Liver (tissue), 9 donors: Measurements from ENCODE around the gene DEDD. TPM values are rescaled to one million over a fixed set of nuclear protein-coding genes. Genes with fewer than 3 reads are reported as not detected.
A peak's percentile ranks its signal among the peaks of the same experiment; 100 is the strongest.

Experiments used
- DNase-seq: peaks from one replicate; pipeline ENCODE4 v3.0.0-alpha.2; 2017; ENCODE audit warnings: low spot score
- H3K27ac ChIP-seq, 2 donors: one replicate each; pipeline ENCODE4 v1.7.0; 2013; ENCODE audit warnings: inconsistent platforms in 2 of 2, low read length in 2 of 2, control low read depth in 1 of 2, low read depth in 1 of 2, mild to moderate bottlenecking in 1 of 2
- H3K27me3 ChIP-seq, 4 donors: one replicate each; pipeline versions ENCODE4 v1.6.1 to v1.7.0; 2013; ENCODE audit warnings: low read length in 3 of 4, inconsistent platforms in 1 of 4, mild to moderate bottlenecking in 1 of 4, moderate library complexity in 1 of 4; ENCODE audit not compliant: control insufficient read depth in 4 of 4, insufficient read depth in 4 of 4
- H3K36me3 ChIP-seq, 4 donors: one replicate each; pipeline versions ENCODE4 v1.6.1 to v1.7.0; 2013; ENCODE audit warnings: low read length in 3 of 4, mild to moderate bottlenecking in 3 of 4, low read depth in 1 of 4, moderate library complexity in 1 of 4; ENCODE audit not compliant: control insufficient read depth in 4 of 4, insufficient read depth in 3 of 4
- H3K4me1 ChIP-seq, 4 donors: one replicate each; pipeline versions ENCODE4 v1.6.1 to v1.7.0; 2013; ENCODE audit warnings: low read length in 3 of 4, mild to moderate bottlenecking in 3 of 4, moderate library complexity in 1 of 4; ENCODE audit not compliant: control insufficient read depth in 4 of 4, insufficient read depth in 4 of 4
- H3K4me3 ChIP-seq, 3 donors: one replicate each; pipeline versions ENCODE4 v1.6.1 to v1.7.0; 2013; ENCODE audit warnings: low read length in 3 of 3, control low read depth in 1 of 3, low read depth in 1 of 3, mild to moderate bottlenecking in 1 of 3
- H3K9ac ChIP-seq, 2 donors: one replicate each; pipeline ENCODE4 v1.7.0; 2013; ENCODE audit warnings: low read length in 2 of 2, mild to moderate bottlenecking in 2 of 2, moderate library complexity in 2 of 2, control low read depth in 1 of 2, low read depth in 1 of 2
- H3K9me3 ChIP-seq, 4 donors: one replicate each; pipeline versions ENCODE4 v1.6.1 to v1.7.0; 2013; ENCODE audit warnings: low read length in 3 of 4; ENCODE audit not compliant: control insufficient read depth in 4 of 4
- CTCF ChIP-seq: fragments of 150-350 bp; IDR thresholded peaks from 2 replicates; pipeline ENCODE4 v1.5.1; 2017; ENCODE audit warnings: improper control_type of control experiment, low read depth, low read length; ENCODE audit not compliant: missing input control
- FOXA1 ChIP-seq: IDR thresholded peaks from 2 replicates; pipeline ENCODE4 v1.6.1; 2016; ENCODE audit warnings: antibody characterized with exemption
- FOXA2 ChIP-seq: IDR thresholded peaks from 2 replicates; pipeline ENCODE4 v1.6.1; 2016; ENCODE audit warnings: antibody characterized with exemption
- GABPA ChIP-seq, 2 donors: IDR thresholded peaks in 1 of 2; conservative IDR thresholded peaks in 1 of 2; 2 replicates each; pipeline ENCODE4 v1.6.1; 2016; ENCODE audit warnings: antibody characterized with exemption in 2 of 2, mild to moderate bottlenecking in 1 of 2, moderate library complexity in 1 of 2
- HNF4A ChIP-seq, 2 donors: conservative IDR thresholded peaks; 2 replicates each; pipeline ENCODE4 v1.6.1; 2016; ENCODE audit warnings: antibody characterized with exemption in 2 of 2, mild to moderate bottlenecking in 2 of 2
- HNF4G ChIP-seq: IDR thresholded peaks from 2 replicates; pipeline ENCODE4 v1.6.1; 2016; ENCODE audit warnings: antibody characterized with exemption
- JUND ChIP-seq, 2 donors: IDR thresholded peaks; 2 replicates each; pipeline ENCODE4 v1.6.1; 2016; ENCODE audit warnings: antibody characterized with exemption in 2 of 2
- NR2F2 ChIP-seq: IDR thresholded peaks from 2 replicates; pipeline ENCODE4 v1.6.1; 2016; ENCODE audit warnings: antibody characterized with exemption
- RAD21 ChIP-seq, 2 donors: IDR thresholded peaks; 2 replicates each; pipeline ENCODE4 v1.6.1; 2016; ENCODE audit warnings: antibody characterized with exemption in 2 of 2, mild to moderate bottlenecking in 2 of 2
- RXRA ChIP-seq, 2 donors: IDR thresholded peaks; 2 replicates each; pipeline ENCODE4 v1.6.1; 2017 to 2018; ENCODE audit warnings: antibody characterized with exemption in 2 of 2, mild to moderate bottlenecking in 1 of 2
- SP1 ChIP-seq: IDR thresholded peaks from 2 replicates; pipeline ENCODE4 v1.6.1; 2018; ENCODE audit warnings: antibody characterized with exemption, mild to moderate bottlenecking
- TAF1 ChIP-seq: conservative IDR thresholded peaks from 2 replicates; pipeline ENCODE4 v1.6.1; 2016; ENCODE audit warnings: antibody characterized with exemption, mild to moderate bottlenecking
- YY1 ChIP-seq: IDR thresholded peaks from 2 replicates; pipeline ENCODE4 v1.6.1; 2016; ENCODE audit warnings: antibody characterized with exemption, mild to moderate bottlenecking
- WGBS: extraction: QIAGEN DNeasy Blood & Tissue Kit; methylation state at CpG from one replicate; pipeline ENCODE4 v1.1.7; 2013; 5-methylcytosine and 5-hydroxymethylcytosine counted together
- polyA plus RNA-seq, 2 donors: library from polyadenylated mRNA; stranded (reverse) in 1 of 2; unstranded in 1 of 2; fragments of 200-250 nt in 1 of 2; fragments of >200 nt in 1 of 2; fragmentation: Nextera tagmentation in 1 of 2; extraction: Ambion mirVana in 1 of 2; gene quantifications; one replicate each; pipeline versions ENCODE4 v1.2.1 to v1.2.3, GENCODE V29; 2013 to 2015
- total RNA-seq, 2 donors: library from RNA; depleted of rRNA; stranded (reverse); fragments of >200 nt; gene quantifications; one replicate each; pipeline ENCODE4 v1.2.3, GENCODE V29; 2014
- TF ChIP-seq, protein P1 (sequence below): IDR thresholded peaks from 2 replicates; pipeline ENCODE4 v1.6.1; 2016; ENCODE audit warnings: antibody characterized with exemption, mild to moderate bottlenecking
- TF ChIP-seq, protein P2 (sequence below): IDR thresholded peaks from 2 replicates; pipeline ENCODE4 v1.6.1; 2016; ENCODE audit warnings: antibody characterized with exemption
- TF ChIP-seq, protein P3 (sequence below): IDR thresholded peaks from 2 replicates; pipeline ENCODE4 v1.6.1; 2016; ENCODE audit warnings: antibody characterized with exemption
- TF ChIP-seq, protein P4 (sequence below): IDR thresholded peaks from 2 replicates; pipeline ENCODE4 v1.6.1; 2016; ENCODE audit warnings: antibody characterized with exemption
- donor health status: healthy.
- donor health status: healthy.
- donor health status: healthy.
- donor health status: healthy.
- donor health status: healthy.

Gene DEDD
- total and polyA plus RNA-seq, 4 donors: 13.8 to 17.7 (median 16.0) TPM

DNA sequence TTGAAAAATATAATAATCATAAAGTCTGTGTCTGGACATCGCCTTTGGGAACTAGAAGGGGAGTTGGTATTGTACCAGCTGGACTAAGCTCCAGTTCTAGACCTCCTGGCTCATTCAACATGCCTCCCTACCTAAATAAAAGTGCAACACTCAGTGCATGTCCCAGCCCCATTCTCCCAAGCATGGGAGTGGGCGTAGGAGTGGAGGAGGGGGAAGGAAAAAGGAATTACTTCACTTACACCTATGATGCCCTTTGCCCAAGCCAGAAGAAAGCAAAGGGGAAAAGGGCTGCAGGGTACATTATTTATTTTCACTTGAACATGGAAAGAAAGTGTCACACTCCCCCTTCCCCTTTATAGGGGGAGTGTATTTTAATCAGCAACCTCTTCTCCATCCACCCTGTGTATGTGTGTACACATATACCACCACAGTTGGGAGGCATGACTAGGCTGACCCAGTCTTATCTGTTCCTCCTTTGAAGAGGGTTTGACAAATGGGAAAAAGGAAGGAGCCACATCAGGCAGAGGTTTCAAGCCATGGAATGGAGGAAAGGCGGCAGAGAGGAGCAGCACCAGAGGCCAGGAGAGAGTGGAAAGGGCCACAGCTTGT lies 11.3 kb downstream of the DEDD start:
- no peak overlapping the region for H3K4me3 ChIP-seq
- 93% methylated on average over 3 of the region's 3 CpGs for WGBS
- no peak overlapping the region for H3K27ac ChIP-seq
- no peak for DNase-seq
- no peaks in the 10 kb centered on the region for H3K27me3 ChIP-seq
- H3K36me3 ChIP-seq: peaks cover 11 to 49% (median 35%) of the 10 kb centered on the region in 4 donors
- H3K9ac ChIP-seq: no peak overlapping the region
- H3K4me1 ChIP-seq: peaks cover 6 to 33% (median 26%) of the 10 kb centered on the region in 4 donors
- TF ChIP-seq TAF1 (no peak), GABPA (IDR thresholded peaks at IDR 0.05 in 1 of 2, conservative IDR thresholded peaks at IDR 0.05 in 1 of 2) (no peak), JUND (IDR thresholded peaks at IDR 0.05) (no peak), RAD21 (IDR thresholded peaks at IDR 0.05) (no peak), SP1 (no peak), FOXA1 (no peak), NR2F2 (no peak), YY1 (no peak), HNF4A (conservative IDR thresholded peaks at IDR 0.05) (no peak), HNF4G (no peak), CTCF (no peak)
- TF ChIP-seq, protein P1, sequence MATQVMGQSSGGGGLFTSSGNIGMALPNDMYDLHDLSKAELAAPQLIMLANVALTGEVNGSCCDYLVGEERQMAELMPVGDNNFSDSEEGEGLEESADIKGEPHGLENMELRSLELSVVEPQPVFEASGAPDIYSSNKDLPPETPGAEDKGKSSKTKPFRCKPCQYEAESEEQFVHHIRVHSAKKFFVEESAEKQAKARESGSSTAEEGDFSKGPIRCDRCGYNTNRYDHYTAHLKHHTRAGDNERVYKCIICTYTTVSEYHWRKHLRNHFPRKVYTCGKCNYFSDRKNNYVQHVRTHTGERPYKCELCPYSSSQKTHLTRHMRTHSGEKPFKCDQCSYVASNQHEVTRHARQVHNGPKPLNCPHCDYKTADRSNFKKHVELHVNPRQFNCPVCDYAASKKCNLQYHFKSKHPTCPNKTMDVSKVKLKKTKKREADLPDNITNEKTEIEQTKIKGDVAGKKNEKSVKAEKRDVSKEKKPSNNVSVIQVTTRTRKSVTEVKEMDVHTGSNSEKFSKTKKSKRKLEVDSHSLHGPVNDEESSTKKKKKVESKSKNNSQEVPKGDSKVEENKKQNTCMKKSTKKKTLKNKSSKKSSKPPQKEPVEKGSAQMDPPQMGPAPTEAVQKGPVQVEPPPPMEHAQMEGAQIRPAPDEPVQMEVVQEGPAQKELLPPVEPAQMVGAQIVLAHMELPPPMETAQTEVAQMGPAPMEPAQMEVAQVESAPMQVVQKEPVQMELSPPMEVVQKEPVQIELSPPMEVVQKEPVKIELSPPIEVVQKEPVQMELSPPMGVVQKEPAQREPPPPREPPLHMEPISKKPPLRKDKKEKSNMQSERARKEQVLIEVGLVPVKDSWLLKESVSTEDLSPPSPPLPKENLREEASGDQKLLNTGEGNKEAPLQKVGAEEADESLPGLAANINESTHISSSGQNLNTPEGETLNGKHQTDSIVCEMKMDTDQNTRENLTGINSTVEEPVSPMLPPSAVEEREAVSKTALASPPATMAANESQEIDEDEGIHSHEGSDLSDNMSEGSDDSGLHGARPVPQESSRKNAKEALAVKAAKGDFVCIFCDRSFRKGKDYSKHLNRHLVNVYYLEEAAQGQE: no peak
- no peaks in the 10 kb centered on the region for H3K9me3 ChIP-seq

DNA sequence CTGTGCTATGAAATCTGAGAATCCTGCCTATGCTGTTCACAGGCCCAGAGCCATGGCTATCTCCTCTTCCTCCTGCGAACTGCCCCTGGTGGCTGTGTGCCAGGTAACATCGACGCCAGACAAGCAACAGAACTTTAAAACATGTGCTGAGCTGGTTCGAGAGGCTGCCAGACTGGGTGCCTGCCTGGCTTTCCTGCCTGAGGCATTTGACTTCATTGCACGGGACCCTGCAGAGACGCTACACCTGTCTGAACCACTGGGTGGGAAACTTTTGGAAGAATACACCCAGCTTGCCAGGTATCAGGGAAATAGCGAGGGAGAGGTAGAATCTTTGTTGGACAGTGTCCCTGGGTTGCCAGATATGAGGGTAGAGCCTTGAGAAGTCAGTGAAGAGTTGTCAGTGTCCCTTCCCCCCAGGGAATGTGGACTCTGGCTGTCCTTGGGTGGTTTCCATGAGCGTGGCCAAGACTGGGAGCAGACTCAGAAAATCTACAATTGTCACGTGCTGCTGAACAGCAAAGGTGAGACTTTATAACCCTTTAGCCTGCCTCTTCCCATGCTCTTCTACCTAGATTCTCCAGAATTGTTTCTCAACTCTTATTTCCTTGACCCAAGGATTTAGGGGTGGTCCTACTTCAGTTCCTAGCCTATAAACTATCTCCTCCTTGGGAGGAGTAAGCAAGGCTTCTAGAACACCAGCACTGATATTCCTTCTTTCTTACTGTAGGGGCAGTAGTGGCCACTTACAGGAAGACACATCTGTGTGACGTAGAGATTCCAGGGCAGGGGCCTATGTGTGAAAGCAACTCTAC lies 13.2 kb downstream of the DEDD start:
- Histone ChIP-seq H3K36me3 (peaks cover 9 to 43% (median 33%) of the 10 kb centered on the region in 4 donors), H3K27me3 (no peaks in the 10 kb centered on the region), H3K9ac (peak overlapping the region; percentile 26 to 84), H3K9me3 (no peaks in the 10 kb centered on the region), H3K4me1 (peaks cover 12 to 43% (median 36%) of the 10 kb centered on the region in 4 donors), H3K27ac (peak overlapping the region; percentile 89 to 93), H3K4me3 (peak overlapping the region; percentile 83 to 98 (median 98))
- DNase-seq: peak; percentile 62
- 24% methylated on average over 10 of the region's 10 CpGs for WGBS
- TF ChIP-seq FOXA2 (no peak), CTCF (peak; percentile 21), RXRA (IDR thresholded peaks at IDR 0.05) (peak; percentile 58 to 71), HNF4G (peak; percentile 6), GABPA (IDR thresholded peaks at IDR 0.05 in 1 of 2, conservative IDR thresholded peaks at IDR 0.05 in 1 of 2) (peak in 1 of 2 donors; percentile 55), YY1 (peak; percentile 54)
- TF ChIP-seq, protein P2, sequence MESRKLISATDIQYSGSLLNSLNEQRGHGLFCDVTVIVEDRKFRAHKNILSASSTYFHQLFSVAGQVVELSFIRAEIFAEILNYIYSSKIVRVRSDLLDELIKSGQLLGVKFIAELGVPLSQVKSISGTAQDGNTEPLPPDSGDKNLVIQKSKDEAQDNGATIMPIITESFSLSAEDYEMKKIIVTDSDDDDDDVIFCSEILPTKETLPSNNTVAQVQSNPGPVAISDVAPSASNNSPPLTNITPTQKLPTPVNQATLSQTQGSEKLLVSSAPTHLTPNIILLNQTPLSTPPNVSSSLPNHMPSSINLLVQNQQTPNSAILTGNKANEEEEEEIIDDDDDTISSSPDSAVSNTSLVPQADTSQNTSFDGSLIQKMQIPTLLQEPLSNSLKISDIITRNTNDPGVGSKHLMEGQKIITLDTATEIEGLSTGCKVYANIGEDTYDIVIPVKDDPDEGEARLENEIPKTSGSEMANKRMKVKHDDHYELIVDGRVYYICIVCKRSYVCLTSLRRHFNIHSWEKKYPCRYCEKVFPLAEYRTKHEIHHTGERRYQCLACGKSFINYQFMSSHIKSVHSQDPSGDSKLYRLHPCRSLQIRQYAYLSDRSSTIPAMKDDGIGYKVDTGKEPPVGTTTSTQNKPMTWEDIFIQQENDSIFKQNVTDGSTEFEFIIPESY: no peak
- TF ChIP-seq, protein P3, sequence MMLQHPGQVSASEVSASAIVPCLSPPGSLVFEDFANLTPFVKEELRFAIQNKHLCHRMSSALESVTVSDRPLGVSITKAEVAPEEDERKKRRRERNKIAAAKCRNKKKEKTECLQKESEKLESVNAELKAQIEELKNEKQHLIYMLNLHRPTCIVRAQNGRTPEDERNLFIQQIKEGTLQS: no peak
- TF ChIP-seq, protein P4, sequence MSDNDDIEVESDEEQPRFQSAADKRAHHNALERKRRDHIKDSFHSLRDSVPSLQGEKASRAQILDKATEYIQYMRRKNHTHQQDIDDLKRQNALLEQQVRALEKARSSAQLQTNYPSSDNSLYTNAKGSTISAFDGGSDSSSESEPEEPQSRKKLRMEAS: peak; percentile 57
